Measurements from ENCODE around the gene SEPHS2.
A peak's percentile ranks its signal among the peaks of the same experiment; 100 is the strongest.
"Not testable (repeated sequence)": the region's sequence is repeated elsewhere in the genome, so short reads cannot be mapped to it uniquely, and the experiment has no call there.

SEPHS2 gene

GRCh38 chr16:30464078-30464477 lies 18.4 kb upstream of the SEPHS2 start:
- no peak for DNase-seq

GRCh38 chr16:30461426-30461825 lies 15.8 kb upstream of the SEPHS2 start:
- DNase-seq, result not testable (repeated sequence)

GRCh38 chr16:30459456-30459855 lies 13.8 kb upstream of the SEPHS2 start:
- DNase-seq, result no peak

GRCh38 chr16:30458561-30459394 lies 13.1 kb upstream of the SEPHS2 start:
- DNase-seq, result no peak

- DNase-seq, result no peak
Measured at GRCh38 chr16:30457743-30458560, 12.3 kb upstream of the SEPHS2 start.

GRCh38 chr16:30457256-30457655 lies 11.6 kb upstream of the SEPHS2 start:
- DNase-seq, result no peak

- no peak for DNase-seq
Measured at GRCh38 chr16:30456302-30456701, 10.6 kb upstream of the SEPHS2 start.

GRCh38 chr16:30452709-30453580 lies 7.3 kb upstream of the SEPHS2 start:
- not testable (repeated sequence) for DNase-seq

GRCh38 chr16:30449116-30449435 lies 3.4 kb upstream of the SEPHS2 start:
- DNase-seq, result no peak

GRCh38 chr16:30447512-30448226 lies 2.0 kb upstream of the SEPHS2 start:
- no peak for DNase-seq

GRCh38 chr16:30446203-30446595 lies 525 bp upstream of the SEPHS2 start:
- DNase-seq, result no peak

GRCh38 chr16:30445149-30445407 lies 596 bp downstream of the SEPHS2 start:
- no peak for DNase-seq

GRCh38 chr16:30444231-30445148 lies 1.2 kb downstream of the SEPHS2 start:
- peak in 1 of 2 experiments; percentile 18 for DNase-seq

- DNase-seq, result no peak
Measured at GRCh38 chr16:30443631-30444030, 2.0 kb downstream of the SEPHS2 start.

GRCh38 chr16:30439720-30440348 lies 5.8 kb downstream of the SEPHS2 start:
- no peak for DNase-seq

- no peak for DNase-seq
Measured at GRCh38 chr16:30438835-30439234, 6.8 kb downstream of the SEPHS2 start.

- peak; percentile 5 to 17 for DNase-seq
Measured at GRCh38 chr16:30437511-30438046, 8.1 kb downstream of the SEPHS2 start.

GRCh38 chr16:30434852-30435251 lies 10.8 kb downstream of the SEPHS2 start:
- no peak for DNase-seq

- no peak for DNase-seq
Measured at GRCh38 chr16:30430428-30430970, 15.2 kb downstream of the SEPHS2 start.

GRCh38 chr16:30429678-30430427 lies 15.8 kb downstream of the SEPHS2 start, which contains the start of gene DCTPP1:
TSS of gene DCTPP1 (minus strand) at chr16:30430030. CDS start at chr16:30429980, 50 bp downstream.
- peak; percentile 95 to 98 for DNase-seq

Measured in NCI-H2081 (cell line).